GM12874 (cell line): ENCODE results near the gene TAP1.

Experiments used
- CTCF ChIP-seq: IDR thresholded peaks from 2 replicates; pipeline ENCODE4 v1.5.1; 2011; ENCODE audit warnings: low read depth, mild to moderate bottlenecking, control low read depth, low read length, moderate library complexity; ENCODE audit not compliant: insufficient read depth

Gene TAP1

DNA sequence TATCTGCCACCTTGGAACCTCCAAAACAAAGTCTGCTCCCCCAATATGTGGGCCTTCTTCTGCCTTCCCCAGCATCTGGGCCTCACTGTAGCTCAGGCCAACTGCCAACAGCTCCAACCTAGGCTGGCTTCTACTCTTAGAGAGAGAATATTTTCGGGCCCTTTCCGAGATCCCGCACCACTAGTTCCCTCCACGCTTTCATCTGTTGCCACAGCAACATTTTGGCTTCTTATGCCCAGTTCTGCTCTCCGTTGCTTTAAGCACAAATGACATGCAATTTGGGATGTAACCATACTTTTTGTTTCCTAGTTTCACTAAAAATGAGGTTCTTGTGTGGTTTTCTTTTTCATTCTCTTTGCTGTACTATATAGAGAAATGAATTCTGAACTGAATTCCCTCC is 34.1 kb upstream of the TAP1 start:
- TF ChIP-seq CTCF, result no peak

DNA sequence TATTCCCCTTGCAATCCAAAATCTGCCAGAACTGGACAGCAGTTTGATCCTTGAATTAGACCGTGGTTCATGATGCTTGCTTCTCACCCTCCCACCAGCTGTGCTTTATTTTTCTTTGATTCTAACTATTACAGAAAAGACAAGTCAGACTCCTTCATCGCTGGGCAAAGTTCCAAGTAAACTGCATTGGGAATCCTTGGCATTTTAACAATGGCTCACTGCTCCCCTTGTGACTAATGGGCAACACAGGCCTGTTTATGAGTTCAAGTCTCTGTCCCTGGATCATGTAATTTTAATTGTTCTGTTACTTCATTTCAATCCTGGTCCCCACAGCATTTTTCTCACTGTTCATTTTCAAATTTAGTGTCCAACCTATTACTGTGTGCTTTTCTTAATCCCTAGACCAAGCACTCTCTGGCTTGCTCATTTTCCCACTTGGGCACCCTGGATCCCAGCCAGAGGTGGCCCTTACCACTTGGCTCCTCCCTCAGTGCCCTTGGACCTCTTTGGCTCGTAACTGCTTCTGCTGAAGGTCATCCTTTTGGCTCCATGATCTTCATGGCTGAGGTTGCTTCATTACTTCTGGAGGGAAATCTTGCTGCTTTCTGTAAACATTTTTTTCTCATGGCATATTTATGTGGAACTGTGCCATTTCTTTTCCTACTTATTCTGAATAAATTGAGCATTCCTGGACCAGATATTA is 33.3 kb upstream of the TAP1 start:
- TF ChIP-seq CTCF, result no peak

GRCh38 chr6:32885698-32886286 is 32.3 kb upstream of the TAP1 start:
- TF ChIP-seq CTCF, result peak; percentile 9; the same call in 1 of the 2 replicates

DNA sequence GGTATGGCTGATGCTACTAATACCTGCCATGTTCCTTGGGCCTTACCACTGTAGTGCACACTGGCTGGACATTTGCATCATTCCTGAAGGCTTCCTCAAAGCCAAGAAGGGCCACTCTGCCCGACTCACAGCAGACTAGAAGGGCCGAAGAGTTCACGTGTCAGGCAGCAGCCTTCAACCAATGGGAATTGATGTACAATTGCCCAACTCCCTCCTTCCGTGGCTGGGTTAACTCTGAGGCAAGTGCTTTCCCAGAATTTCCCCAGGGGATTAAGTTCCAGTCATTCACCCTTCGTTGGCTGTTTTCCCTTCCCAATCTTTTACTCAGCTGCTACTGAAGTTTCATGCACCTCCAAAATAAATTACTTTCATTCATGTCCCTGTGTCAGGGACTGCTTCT is 30.3 kb upstream of the TAP1 start:
- no peak for TF ChIP-seq CTCF

DNA sequence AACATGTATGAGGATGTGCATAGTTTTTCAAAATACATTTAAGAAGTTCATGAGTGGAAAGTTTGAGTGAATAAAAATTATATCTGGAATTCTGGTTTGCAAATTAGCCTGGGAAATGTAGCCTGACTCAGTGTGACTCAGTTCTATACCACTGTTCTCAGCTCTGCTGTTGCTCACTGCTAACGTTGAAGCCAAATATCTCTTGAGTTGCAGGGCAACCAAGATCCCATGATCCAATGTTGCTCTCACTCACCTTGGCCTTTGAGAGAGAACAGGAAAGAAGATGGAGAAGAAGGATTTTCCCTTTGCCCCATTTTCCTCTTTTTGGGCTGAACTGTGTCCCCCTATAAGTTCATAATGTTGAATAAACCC is 29.4 kb upstream of the TAP1 start:
- TF ChIP-seq CTCF, result no peak

- TF ChIP-seq CTCF, result no peak
These were observed 26.2 kb upstream of the TAP1 start for GRCh38 chr6:32879691-32880090.

- no peak for TF ChIP-seq CTCF
These were observed 23.1 kb upstream of the TAP1 start for GRCh38 chr6:32876603-32877002.
